Endothelial cell (in vitro differentiated cells): Measurements from ENCODE around the gene DSTYK. TPM values are rescaled to one million over a fixed set of nuclear protein-coding genes. Genes with fewer than 3 reads are reported as not detected.

Experiments
- DNase-seq: peaks from one replicate; pipeline ENCODE4 v3.0.0; 2021; ENCODE audit warnings: low spot score
- H3K27ac Mint-ChIP-seq: one replicate; pipeline ENCODE4 v1.8.0; 2021; ENCODE audit warnings: mixed read lengths, inconsistent platforms; ENCODE audit not compliant: unreplicated experiment
- H3K27me3 Mint-ChIP-seq: one replicate; pipeline ENCODE4 v1.8.0; 2021; ENCODE audit warnings: mild to moderate bottlenecking, moderate library complexity, mixed read lengths, inconsistent platforms; ENCODE audit not compliant: unreplicated experiment
- H3K36me3 Mint-ChIP-seq: one replicate; pipeline ENCODE4 v1.8.0; 2021; ENCODE audit warnings: mild to moderate bottlenecking, low read depth, mixed read lengths, inconsistent platforms; ENCODE audit not compliant: unreplicated experiment
- H3K4me1 Mint-ChIP-seq: one replicate; pipeline ENCODE4 v1.8.0; 2021; ENCODE audit warnings: mild to moderate bottlenecking, mixed read lengths, inconsistent platforms; ENCODE audit not compliant: unreplicated experiment
- H3K4me3 Mint-ChIP-seq: one replicate; pipeline ENCODE4 v1.8.0; 2021; ENCODE audit warnings: mild to moderate bottlenecking, mixed read lengths, inconsistent platforms; ENCODE audit not compliant: unreplicated experiment
- H3K9me3 Mint-ChIP-seq: one replicate; pipeline ENCODE4 v1.8.0; 2021; ENCODE audit warnings: mixed read lengths, inconsistent platforms; ENCODE audit not compliant: unreplicated experiment
- total RNA-seq: library from RNA; stranded (reverse); fragmentation: NEBNext Ultra II Directional; extraction: Animal tissue kit (Norgen Biotek cat#: 25700); gene quantifications from one replicate; pipeline ENCODE4 v1.2.1, GENCODE V29; 2021; ENCODE audit not compliant: unreplicated experiment
- TF ChIP-seq, protein P1 (sequence below): fragments of 200-600 bp; sonication (generic); IDR thresholded peaks from one replicate; pipeline ENCODE4 v1.5.0; 2021; ENCODE audit warnings: antibody characterized with exemption; ENCODE audit not compliant: unreplicated experiment

DSTYK gene
- total RNA-seq, 1 donor from 2014 or later = 12.2 TPM

GRCh38 chr1:205191622-205192021, 19.9 kb downstream of the DSTYK start:
- Mint-ChIP-seq H3K27me3 (peaks cover 2% of the 10 kb centered on the region), H3K4me3 (no peak overlapping the region), H3K4me1 (peaks cover 28% of the 10 kb centered on the region), H3K27ac (no peak overlapping the region), H3K9me3 (no peaks in the 10 kb centered on the region), H3K36me3 (no peaks in the 10 kb centered on the region)
- TF ChIP-seq, protein P1, sequence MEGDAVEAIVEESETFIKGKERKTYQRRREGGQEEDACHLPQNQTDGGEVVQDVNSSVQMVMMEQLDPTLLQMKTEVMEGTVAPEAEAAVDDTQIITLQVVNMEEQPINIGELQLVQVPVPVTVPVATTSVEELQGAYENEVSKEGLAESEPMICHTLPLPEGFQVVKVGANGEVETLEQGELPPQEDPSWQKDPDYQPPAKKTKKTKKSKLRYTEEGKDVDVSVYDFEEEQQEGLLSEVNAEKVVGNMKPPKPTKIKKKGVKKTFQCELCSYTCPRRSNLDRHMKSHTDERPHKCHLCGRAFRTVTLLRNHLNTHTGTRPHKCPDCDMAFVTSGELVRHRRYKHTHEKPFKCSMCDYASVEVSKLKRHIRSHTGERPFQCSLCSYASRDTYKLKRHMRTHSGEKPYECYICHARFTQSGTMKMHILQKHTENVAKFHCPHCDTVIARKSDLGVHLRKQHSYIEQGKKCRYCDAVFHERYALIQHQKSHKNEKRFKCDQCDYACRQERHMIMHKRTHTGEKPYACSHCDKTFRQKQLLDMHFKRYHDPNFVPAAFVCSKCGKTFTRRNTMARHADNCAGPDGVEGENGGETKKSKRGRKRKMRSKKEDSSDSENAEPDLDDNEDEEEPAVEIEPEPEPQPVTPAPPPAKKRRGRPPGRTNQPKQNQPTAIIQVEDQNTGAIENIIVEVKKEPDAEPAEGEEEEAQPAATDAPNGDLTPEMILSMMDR = no peak
- no peak for DNase-seq

- no peak overlapping the region for H3K27ac Mint-ChIP-seq
- no peaks in the 10 kb centered on the region for H3K36me3 Mint-ChIP-seq
- DNase-seq = no peak
- no peaks in the 10 kb centered on the region for H3K9me3 Mint-ChIP-seq
- peaks cover 33% of the 10 kb centered on the region for H3K4me1 Mint-ChIP-seq
- TF ChIP-seq, protein P1 = no peak
- H3K27me3 Mint-ChIP-seq = peaks cover 2% of the 10 kb centered on the region
- H3K4me3 Mint-ChIP-seq = no peak overlapping the region
These were observed 20.5 kb downstream of the DSTYK start for GRCh38 chr1:205190845-205191577.

DNA sequence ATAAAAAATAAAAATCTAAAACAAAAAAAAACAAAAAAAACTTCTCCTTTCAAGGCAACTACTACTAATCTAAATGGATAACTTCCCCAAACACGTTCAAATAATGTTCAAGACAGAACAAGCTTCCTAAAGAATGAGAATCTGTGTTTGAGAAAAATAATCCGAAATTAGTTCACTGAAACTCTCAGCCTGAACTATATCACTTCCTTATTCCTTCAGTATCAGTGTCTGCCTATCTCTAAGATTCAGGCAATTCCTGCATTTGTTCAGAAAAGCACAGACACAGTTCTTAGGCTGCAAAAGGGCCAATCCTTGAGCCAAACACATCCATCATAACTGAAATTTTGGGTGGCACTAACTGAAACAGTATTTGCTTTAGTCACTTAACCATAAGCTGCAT, 22.4 kb downstream of the DSTYK start:
- H3K27me3 Mint-ChIP-seq = peaks cover 2% of the 10 kb centered on the region
- H3K4me3 Mint-ChIP-seq = peak overlapping the region; percentile 21
- no peak overlapping the region for H3K27ac Mint-ChIP-seq
- H3K36me3 Mint-ChIP-seq = no peaks in the 10 kb centered on the region
- H3K4me1 Mint-ChIP-seq = peaks cover 34% of the 10 kb centered on the region
- no peak for DNase-seq
- TF ChIP-seq, protein P1 = no peak
- H3K9me3 Mint-ChIP-seq = no peaks in the 10 kb centered on the region

DNA sequence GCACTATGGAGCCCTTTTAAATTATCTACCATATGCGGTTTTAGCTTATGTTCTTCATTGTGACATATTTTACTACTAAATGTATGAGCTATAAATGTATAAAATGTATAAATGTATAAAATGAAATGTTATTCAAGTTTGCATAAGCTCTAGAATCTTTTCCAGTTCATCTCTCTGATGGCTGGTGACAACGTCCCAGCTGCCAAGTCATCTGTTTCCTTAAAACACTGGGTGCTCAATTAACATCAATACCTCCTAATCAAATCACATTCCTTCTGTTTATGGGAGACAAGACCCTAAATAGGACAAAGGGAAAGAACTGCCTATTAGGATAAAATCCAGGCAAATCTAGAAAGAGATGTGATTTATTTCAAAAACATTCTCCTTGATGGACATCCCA, 22.9 kb downstream of the DSTYK start:
- H3K4me1 Mint-ChIP-seq = peaks cover 39% of the 10 kb centered on the region
- no peaks in the 10 kb centered on the region for H3K36me3 Mint-ChIP-seq
- no peaks in the 10 kb centered on the region for H3K9me3 Mint-ChIP-seq
- no peak overlapping the region for H3K4me3 Mint-ChIP-seq
- no peak for DNase-seq
- TF ChIP-seq, protein P1 = no peak
- no peak overlapping the region for H3K27ac Mint-ChIP-seq
- peaks cover 2% of the 10 kb centered on the region for H3K27me3 Mint-ChIP-seq

DNA sequence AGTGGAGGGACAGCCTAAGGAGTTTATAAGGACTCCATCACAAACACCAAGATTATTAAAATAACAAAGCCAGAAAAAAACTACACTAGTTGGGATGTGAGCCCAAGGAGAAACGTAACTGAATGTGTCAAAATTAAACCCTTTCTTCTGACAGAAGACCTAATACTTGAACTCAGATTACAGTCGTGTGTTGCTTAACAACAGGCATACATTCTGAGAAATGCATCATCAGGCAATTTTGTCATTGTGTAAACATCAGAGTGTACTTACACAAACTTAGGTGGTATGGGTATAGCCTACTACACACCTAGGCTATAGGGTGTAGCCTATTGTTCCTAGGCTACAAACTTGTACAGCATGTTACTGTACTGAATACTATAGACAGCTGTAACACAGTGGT, 23.4 kb downstream of the DSTYK start:
- Mint-ChIP-seq H3K9me3 (no peaks in the 10 kb centered on the region), H3K36me3 (no peaks in the 10 kb centered on the region), H3K27ac (no peak overlapping the region), H3K27me3 (peaks cover 2% of the 10 kb centered on the region), H3K4me1 (peaks cover 44% of the 10 kb centered on the region), H3K4me3 (no peak overlapping the region)
- TF ChIP-seq, protein P1 = no peak
- DNase-seq = no peak
